NCI-H1436 treated with DMSO at 0.1 percent for 48 hours (cell line): ENCODE data around the gene PLA2G2A.

Source experiments
- DNase-seq: peaks from one replicate; lab custom pipeline; 2025; lab: John Stamatoyannopoulos, UW

PLA2G2A gene

DNA sequence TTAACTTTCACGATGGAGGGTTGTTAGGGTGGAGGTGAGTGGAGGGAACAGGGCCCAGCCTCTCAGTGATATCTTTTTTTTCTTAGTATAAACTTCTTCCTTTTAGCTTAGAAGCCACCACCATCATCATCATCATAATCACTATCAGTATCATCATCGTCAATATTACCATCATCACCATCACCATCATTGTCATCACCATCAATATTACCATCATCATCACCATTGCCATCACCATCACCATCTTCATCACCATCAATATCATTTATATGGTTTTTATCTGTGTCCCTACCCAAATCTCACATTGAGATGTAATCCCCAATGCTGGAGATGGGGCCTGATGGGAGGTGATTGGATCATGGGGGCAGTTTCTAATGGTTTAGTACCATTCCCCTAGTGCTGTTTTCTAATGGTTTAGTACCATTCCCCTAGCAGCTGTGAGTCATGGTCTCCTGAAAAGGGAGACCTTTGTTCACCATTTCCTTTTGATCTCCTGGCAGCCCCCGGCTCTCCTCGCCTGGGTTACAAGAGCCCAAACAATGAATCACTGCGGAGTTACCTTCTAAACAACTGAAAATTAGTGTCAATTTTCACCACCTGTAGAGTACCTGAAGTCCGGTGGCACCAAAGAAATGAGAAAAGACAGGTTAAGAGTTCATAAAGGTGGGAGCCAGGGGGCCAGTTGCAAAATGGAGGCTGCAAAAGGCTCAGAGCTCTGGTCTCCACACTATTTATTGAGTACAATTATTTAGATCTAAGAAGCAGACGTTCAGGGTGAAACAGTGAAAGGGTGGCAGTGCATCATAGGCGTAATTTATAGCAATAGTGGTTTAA is 52.9 kb downstream of the PLA2G2A start:
- DNase-seq = no peak
